ENCODE results near the gene SUGCT.

DNA sequence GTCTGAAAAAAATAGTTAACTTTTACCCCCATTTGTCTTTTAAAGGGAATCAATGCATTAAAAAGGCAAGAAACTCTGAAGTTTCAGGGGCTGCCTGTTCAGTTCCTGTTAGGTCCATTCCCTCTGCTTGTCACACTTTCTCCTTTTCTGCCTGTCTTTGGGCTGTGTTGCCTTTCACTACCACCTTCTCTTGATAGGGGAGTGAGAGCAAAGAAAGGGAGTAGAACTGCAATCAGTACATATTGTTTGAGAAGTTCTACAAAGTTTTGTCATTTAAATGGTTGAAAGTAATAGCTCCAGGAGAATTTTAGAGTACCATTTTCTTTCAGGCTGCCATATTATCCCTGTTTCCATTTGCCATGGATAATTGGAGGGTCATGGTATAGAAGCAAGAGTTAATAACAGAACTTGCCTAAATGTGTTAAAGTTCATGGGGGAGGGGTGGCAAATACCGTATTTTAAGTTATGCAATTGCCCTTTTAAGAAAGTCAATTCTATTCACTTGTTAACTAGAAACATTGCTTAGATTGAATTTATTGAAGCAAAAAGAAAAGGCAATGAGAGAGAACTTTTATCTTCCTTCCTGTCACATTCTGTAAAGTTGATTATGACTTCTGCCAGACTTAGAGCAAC, 39.0 kb upstream of the SUGCT start:
- TF ChIP-seq, protein P1, sequence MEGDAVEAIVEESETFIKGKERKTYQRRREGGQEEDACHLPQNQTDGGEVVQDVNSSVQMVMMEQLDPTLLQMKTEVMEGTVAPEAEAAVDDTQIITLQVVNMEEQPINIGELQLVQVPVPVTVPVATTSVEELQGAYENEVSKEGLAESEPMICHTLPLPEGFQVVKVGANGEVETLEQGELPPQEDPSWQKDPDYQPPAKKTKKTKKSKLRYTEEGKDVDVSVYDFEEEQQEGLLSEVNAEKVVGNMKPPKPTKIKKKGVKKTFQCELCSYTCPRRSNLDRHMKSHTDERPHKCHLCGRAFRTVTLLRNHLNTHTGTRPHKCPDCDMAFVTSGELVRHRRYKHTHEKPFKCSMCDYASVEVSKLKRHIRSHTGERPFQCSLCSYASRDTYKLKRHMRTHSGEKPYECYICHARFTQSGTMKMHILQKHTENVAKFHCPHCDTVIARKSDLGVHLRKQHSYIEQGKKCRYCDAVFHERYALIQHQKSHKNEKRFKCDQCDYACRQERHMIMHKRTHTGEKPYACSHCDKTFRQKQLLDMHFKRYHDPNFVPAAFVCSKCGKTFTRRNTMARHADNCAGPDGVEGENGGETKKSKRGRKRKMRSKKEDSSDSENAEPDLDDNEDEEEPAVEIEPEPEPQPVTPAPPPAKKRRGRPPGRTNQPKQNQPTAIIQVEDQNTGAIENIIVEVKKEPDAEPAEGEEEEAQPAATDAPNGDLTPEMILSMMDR (conservative IDR thresholded peaks at IDR 0.05; ENCODE audit: low read length): no peak
- no peak for TF ChIP-seq EZH2phosphoT487 (IDR thresholded peaks at IDR 0.05; ENCODE audit: borderline replicate concordance, low read depth, low read length)

Measured in OCI-LY7 (cell line).